ENCODE data around the gene DENND6B. TPM values are rescaled to one million over a fixed set of nuclear protein-coding genes. Genes with fewer than 3 reads are reported as not detected.

DENND6B gene
- total RNA-seq, 4 donors from 2014 or later, result 4.3 to 14.3 (median 9.3) TPM

- no peaks in the 10 kb centered on the region for H3K36me3 ChIP-seq
- H3K27ac ChIP-seq, result peak overlapping the region; percentile 35 to 68 (median 51)
- no peak for TF ChIP-seq POLR2A (IDR thresholded peaks at IDR 0.05)
- TF ChIP-seq, protein P1, sequence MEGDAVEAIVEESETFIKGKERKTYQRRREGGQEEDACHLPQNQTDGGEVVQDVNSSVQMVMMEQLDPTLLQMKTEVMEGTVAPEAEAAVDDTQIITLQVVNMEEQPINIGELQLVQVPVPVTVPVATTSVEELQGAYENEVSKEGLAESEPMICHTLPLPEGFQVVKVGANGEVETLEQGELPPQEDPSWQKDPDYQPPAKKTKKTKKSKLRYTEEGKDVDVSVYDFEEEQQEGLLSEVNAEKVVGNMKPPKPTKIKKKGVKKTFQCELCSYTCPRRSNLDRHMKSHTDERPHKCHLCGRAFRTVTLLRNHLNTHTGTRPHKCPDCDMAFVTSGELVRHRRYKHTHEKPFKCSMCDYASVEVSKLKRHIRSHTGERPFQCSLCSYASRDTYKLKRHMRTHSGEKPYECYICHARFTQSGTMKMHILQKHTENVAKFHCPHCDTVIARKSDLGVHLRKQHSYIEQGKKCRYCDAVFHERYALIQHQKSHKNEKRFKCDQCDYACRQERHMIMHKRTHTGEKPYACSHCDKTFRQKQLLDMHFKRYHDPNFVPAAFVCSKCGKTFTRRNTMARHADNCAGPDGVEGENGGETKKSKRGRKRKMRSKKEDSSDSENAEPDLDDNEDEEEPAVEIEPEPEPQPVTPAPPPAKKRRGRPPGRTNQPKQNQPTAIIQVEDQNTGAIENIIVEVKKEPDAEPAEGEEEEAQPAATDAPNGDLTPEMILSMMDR (IDR thresholded peaks at IDR 0.05), result no peak
- H3K4me3 ChIP-seq (replicated peaks in 1 of 3), result no peak overlapping the region
- peak in 1 of 2 donors; percentile 54 for DNase-seq
- no peaks in the 10 kb centered on the region for H3K9me3 ChIP-seq
- peaks cover 97 to 100% of the 10 kb centered on the region in 2 donors for H3K4me1 ChIP-seq
- 76 to 78% methylated on average over 13 to 14 of the region's 20 CpGs for WGBS, 2 donors
- H3K27me3 ChIP-seq, result no peaks in the 10 kb centered on the region
- intact Hi-C loops (cut with DNase I), result no loop called here
Observed at GRCh38 chr22:50297510-50298265, 29.1 kb downstream of the DENND6B start.

DNA sequence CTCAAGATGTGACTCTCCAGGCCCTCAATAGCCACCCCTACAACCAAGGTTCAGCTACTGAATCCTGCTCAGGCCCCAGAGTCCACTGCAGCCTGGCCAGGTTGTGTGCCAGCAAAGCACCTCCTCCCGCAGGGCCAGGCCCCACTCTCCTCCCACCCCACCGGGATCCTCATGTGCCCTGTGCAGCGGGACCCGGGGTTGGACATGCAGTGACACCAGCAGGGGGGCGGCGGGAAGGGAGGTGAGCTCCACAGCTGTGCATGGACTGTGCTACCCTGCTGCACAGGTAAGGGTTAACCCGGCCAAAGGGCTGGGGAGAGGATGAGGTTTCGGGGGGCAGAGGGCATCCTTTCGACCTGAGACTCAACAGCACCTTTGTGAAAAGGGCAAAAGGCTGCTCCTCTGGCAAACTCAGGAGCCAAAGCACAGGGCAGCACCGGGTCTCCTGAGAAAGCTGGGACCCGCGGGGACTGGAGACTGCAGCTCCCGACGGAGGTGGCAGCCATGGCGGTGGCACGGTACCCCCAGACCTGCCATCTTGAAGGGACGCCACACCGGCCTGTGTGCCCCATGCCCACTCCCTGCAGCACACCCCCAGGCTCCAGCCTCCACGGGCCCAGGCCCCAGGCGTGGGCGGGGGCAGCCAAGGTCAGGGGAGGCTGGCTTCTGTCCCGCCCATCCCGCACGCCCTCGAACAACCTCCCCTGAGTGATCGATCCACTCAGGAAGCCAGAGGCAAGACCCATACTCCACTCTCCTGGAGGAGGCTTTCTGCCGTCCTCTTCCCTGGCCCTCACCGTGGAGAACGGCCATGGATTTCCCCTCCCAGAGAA is 29.9 kb downstream of the DENND6B start:
- H3K4me3 ChIP-seq (replicated peaks in 1 of 3), result no peak overlapping the region
- TF ChIP-seq, protein P1 (IDR thresholded peaks at IDR 0.05), result no peak
- TF ChIP-seq POLR2A (IDR thresholded peaks at IDR 0.05), result no peak
- H3K4me1 ChIP-seq, result peaks cover 96 to 99% of the 10 kb centered on the region in 2 donors
- no peaks in the 10 kb centered on the region for H3K9me3 ChIP-seq
- 38 to 49% methylated on average over 13 to 17 of the region's 29 CpGs for WGBS, 2 donors
- no peaks in the 10 kb centered on the region for H3K27me3 ChIP-seq
- H3K36me3 ChIP-seq, result no peaks in the 10 kb centered on the region
- peak overlapping the region; percentile 35 to 68 (median 51) for H3K27ac ChIP-seq
- intact Hi-C loops (cut with DNase I), result no loop called here
- peak; percentile 70 to 79 for DNase-seq

- Histone ChIP-seq H3K9me3 (no peaks in the 10 kb centered on the region), H3K27me3 (no peaks in the 10 kb centered on the region), H3K27ac (peak overlapping the region; percentile 82 to 91 (median 84)), H3K36me3 (peaks cover 8 to 11% of the 10 kb centered on the region in 2 donors), H3K4me1 (peaks cover 75 to 78% of the 10 kb centered on the region in 2 donors), H3K4me3 (replicated peaks in 1 of 3) (no peak overlapping the region)
- no peak for DNase-seq
- TF ChIP-seq, protein P1 (IDR thresholded peaks at IDR 0.05), result no peak
- WGBS, 2 donors, result 20 to 100% methylated on average over 1 of the region's 5 CpGs
- intact Hi-C loops (cut with DNase I), result no loop called here
Observed at GRCh38 chr22:50294319-50294656, 32.5 kb downstream of the DENND6B start.

- no peak for TF ChIP-seq POLR2A (IDR thresholded peaks at IDR 0.05)
- TF ChIP-seq, protein P1 (IDR thresholded peaks at IDR 0.05), result no peak
- 0 to 35% methylated on average over 12 to 16 of the region's 42 CpGs for WGBS, 2 donors
- H3K4me3 ChIP-seq (replicated peaks in 1 of 3), result peak overlapping the region in 1 of 3 donors; percentile 16
- H3K27me3 ChIP-seq, result no peaks in the 10 kb centered on the region
- DNase-seq, result peak; percentile 92 to 93
- H3K4me1 ChIP-seq, result peaks cover 69 to 72% of the 10 kb centered on the region in 2 donors
- H3K27ac ChIP-seq, result peak overlapping the region; percentile 82 to 91 (median 84)
- no peaks in the 10 kb centered on the region for H3K9me3 ChIP-seq
- peaks cover 14 to 17% of the 10 kb centered on the region in 2 donors for H3K36me3 ChIP-seq
- intact Hi-C loops (cut with DNase I), result no loop called here
Observed at GRCh38 chr22:50293441-50294318, 33.1 kb downstream of the DENND6B start.
